NCI-H187 treated with DMSO at 0.1 percent for 48 hours (cell line): Measurements from ENCODE around the gene TCF7L2.
"Not testable (repeated sequence)": the region's sequence is repeated elsewhere in the genome, so short reads cannot be mapped to it uniquely, and the experiment has no call there.

Source experiments
- DNase-seq: peaks from one replicate; lab custom pipeline; 2025; lab: John Stamatoyannopoulos, UW

TCF7L2 gene

DNA sequence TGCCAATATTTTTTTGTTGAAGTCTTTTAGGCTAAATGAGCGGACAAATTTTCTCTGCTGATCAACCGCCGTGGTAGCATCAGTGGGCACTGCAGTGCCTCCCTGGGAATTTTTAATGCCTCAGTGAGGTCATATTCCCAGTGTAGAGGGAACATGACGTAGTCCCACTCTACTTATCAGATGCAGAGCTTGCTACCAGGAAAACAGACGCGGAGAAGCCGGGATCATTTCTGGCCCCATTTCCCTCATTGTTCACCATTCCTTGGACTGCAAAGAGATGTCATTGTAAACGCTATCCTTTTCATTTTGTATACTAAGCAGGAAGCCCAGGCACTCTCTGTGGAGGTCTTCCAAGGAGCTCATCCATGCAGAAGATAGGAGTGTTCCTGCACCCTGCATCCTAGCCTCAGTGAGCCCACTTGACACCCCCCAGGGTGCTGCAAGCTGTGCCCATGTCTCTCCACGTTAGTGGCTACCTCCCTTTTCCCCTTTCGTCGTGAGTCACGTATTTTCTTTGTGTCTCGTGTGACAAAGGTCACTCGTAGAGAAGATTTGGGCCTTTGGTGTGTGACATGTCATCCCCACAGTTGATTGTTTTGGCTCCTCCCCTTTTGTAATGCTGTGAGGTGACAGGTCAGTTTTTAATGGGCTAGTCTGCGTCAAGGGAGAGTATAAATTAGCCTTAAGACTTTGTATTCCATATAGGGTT, 145.5 kb downstream of the TCF7L2 start:
- no peak for DNase-seq

DNA sequence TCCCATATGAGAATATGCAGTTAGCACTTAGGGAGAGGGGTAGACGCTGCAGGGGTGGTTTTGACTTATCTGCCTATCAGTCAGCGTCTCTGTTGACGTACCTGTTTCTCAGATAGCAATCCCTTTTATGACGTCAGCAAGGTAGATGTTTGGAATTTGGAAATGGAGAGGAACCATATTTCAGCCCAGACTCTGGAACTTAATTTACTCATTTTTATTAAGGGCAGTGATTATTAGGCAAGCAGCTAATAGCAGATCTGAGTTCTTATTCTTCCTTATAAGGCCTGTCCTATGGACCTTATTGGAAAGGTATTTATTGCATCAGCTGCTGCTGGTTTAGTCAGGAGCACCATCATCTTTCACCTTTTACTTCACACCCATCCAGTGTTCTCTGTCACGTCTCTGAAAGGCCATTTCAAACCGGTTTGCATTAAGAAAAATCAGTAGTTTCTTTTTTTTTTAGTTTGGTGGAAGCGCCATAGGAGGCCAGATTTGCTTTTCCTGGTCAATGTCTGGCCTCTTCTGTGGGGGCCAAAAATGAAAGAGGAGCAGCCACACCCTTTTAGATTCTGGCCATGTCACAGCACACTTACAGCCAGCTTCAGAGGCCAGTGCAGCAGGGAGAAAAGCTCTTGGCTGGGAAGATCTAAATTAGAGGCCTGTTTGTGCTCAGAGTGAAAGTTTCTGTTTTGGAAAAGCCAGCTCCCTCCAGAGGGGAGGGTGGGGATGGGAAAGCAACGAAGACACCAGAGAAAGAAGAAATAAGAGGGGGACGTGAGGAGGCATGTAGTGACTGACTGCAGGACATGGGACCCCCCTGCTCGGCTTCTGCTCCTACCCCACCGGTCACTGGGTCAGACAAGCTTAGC, 146.3 kb downstream of the TCF7L2 start:
- DNase-seq = no peak

DNA sequence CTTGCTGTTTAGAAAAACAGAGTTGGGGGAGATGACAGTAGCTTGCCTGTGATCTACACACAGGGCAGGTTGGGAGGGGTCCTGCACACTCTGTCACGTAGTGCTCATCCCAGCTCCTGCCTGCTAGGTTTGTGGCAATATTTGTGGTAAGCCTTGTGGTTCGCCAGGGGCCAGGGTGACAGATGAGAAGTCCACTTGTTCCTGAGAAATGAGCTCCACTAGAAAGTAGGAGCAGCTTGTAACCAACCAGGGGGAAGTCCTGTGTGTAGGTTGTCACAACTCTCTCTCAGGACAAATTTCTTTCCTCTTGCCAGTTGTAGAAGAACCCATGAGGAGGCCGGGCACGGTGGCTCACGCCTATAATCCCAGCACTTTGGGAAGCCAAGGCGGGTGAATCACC, 147.0 kb downstream of the TCF7L2 start:
- no peak for DNase-seq

- peak; percentile 10 for DNase-seq
These were observed 149.6 kb downstream of the TCF7L2 start for GRCh38 chr10:113099431-113100183.

- DNase-seq = no peak
These were observed 150.2 kb downstream of the TCF7L2 start for GRCh38 chr10:113100281-113100680.

GRCh38 chr10:113103131-113103840, 153.2 kb downstream of the TCF7L2 start:
- DNase-seq = no peak

DNA sequence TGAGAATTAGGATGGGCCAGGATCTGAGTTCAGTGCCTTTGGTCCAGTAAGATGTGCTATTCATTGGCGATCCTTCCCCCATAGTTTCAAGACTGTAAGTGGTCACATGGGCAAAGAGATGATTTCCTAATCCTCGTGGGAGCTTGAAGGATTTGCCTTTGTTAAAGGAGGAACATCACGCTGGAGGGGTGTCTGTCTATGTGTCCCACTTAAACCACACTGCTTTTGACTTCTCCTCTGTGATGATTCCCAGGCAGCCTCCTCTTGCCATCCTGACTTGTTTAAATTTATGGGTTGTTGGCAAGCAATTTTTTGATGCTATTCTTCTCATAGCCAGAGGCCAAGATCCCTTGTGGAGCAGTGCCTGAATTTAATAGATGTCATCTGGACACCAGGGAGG, 154.0 kb downstream of the TCF7L2 start:
- no peak for DNase-seq

DNA sequence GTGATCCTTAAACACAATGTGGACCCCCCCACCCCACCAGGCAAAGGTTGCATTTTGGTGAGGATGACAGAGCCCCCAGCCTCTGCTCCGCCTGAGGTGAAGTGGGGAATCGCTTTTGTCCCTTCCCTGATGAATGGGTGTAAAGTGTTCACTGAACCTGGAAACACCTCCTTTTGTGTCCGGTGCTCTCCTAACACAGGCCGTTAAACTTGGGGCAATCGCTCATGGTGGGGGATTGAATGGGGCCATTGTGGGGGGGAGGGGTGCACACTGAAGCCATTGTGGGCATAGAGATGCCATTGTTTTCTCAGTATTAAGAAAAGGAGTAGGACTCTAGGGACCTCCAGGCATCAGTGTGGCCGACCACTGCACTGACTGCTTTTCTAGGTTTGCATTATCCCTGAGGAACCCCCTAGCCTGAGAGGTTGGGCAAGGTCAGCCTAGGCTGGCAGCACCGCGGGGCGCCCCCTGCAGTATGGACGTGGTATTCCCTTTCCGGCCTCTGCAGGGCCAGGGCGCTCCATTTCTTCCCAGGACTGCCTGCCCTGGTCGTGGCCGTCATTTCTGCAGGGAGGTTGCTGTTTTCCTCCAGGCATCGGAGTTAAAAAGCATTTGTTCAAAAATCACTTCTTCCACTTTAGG, 158.3 kb downstream of the TCF7L2 start:
- no peak for DNase-seq

GRCh38 chr10:113108948-113109347, 158.9 kb downstream of the TCF7L2 start:
- DNase-seq = no peak

DNA sequence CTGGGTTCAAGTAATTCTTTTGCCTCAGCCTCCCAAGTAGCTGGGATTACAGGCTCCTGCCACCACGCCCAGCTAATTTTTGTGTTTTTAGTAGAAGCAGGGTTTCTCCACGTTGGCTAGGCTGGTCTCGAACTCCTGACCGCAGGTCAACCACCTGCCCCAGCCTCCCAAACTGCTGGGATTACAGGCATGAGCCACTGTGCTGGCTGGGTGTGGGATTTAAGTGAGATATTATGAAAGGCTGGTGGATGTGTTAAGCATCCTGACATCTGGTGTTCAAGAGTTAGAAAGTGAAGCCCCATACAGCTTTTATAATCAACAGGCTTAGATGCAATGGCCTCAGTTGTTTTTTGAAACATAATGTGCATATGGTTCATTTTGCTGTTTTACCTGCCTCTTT, 159.4 kb downstream of the TCF7L2 start:
- not testable (repeated sequence) for DNase-seq

DNA sequence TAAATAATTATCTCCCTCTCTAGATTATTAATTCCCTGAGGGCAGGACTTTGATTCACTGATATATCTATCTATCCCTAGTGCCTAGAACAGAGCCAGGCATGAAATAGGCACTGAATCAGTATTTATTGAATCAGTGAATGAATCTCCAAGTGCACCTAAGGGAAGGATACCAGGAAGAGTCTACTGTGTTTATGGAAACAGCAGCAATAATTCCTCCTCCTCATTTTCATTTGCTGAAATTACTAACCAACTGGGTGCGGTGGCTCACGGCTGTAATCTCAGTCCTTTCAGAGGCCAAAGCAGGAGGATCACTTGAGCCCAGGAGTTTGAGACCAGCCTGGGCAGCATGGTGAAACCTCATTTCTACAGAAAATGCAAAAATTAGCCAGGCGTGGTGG, 161.2 kb downstream of the TCF7L2 start:
- DNase-seq = no peak

DNA sequence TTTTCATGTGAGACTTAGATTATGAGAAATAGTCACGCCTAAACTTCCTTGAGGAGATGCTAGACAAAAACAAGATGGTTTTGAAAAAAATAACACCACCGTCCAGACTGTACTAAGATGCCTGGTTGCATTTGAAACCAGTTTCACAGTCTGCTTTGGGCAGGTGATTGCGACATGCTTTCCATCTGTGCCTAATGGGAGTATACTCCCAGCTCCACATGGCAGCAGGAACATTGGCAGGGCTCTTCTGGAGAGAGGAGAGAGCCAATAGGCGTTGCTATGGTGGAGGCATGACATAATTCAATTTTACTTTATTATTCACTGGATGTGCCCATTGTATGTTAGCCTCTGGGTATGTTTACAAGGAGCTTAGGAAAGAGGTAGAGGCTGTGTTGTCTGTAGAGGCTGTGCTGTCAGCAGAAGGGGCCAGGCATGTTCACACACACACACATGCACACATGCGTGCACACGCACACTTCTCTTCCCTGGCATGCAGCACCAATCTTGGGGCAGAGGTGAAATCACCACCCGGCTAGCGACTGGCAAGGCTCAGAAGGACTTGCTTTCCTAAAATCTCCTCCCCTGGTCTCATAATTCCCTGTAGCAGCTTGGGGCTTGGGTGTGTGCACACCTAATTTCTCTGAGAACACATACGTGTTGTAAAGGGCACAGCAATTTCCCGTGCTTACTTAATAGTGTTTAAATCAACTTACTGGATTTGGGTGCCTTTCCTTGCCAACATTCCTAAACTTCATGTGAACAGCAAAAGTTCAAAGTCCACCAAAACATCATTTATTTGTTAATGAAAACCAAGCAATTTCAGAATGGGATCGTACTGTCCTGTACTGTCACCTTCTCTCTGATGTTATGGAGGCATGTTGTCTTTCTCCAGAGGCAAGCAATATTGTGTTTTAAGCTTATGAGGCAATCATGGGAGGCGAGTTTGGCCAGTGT, 162.1 kb downstream of the TCF7L2 start:
- no peak for DNase-seq

DNA sequence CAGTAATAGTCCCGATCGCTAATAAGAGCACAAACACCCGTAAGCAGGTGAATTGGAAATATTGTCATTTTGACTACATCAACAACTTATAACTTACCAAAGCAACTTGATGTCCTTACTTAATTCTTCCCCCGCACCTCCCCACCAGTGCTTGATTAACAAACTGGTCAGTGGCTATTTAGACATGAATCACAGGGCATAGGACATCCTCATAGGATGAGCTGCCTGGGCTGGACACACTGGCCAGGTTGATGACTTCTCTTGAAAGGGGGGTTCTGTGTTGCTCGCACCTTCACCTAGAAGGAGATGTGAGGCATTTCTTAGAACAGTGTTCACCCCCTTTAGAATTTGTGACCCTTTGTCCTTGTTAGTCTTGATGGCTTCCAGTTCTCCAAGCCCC, 163.2 kb downstream of the TCF7L2 start:
- no peak for DNase-seq

- DNase-seq = no peak
These were observed 163.9 kb downstream of the TCF7L2 start for GRCh38 chr10:113113918-113114317.

DNA sequence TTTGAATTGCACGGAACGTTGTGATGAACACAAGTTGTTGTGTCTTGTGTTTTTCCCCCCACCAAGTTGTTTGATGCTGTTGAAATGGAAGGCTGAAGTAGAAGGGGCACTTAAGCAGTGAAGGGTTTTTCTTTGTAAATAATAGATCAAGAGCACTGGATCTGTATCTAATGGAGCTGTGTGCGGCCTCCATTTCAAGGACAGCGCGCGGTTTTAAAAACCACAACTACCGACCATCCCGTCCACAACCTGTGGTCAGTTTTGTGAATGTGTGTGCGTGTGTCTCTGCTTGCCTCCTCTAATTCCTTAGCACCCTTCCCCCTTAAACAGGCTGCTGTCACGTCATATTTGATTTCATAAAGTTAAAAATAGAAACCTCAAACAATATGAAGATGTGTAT, 165.5 kb downstream of the TCF7L2 start:
- no peak for DNase-seq

GRCh38 chr10:113118882-113119281, 168.8 kb downstream of the TCF7L2 start:
- DNase-seq = no peak

- DNase-seq = no peak
These were observed 169.8 kb downstream of the TCF7L2 start for GRCh38 chr10:113119801-113120200.

DNA sequence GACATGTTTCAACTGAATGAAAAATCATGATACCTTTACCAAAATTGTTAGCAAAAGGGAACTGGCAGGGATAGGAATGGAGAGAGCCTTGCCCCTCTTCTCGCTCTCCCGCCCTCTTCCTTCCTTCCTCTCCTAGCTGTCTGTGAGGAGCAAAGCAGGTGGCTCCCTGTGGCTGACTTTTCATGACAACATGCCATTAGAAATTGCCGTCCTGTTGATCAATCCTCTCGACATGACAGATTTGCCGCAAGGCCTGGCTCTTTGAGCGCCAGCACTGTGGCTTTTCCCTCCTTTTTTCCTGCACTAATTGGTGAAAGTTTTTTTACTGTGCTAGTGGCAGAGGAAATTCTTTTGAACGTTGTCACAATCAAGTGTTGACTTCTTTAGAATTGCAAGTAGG, 171.1 kb downstream of the TCF7L2 start:
- DNase-seq = no peak

DNA sequence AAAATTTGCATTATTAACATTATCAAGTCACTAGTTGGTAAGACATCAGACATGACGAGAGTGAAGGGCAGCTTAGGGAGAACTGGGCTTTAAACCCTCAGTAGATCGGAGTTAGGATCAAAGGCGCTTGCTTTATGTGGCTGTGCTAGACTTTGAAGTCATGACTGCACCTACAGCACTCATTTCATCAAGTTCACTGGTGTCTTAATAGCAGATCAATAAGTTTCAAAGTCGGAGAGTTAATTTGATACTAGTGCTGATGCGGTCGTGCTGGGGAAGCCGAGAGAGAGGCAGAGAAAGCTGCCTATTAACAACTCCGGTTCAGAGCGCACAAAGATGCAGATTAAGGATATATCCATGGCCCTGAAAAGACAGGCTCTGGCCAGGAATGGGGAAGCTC, 172.9 kb downstream of the TCF7L2 start:
- DNase-seq = no peak

- no peak for DNase-seq
These were observed 174.7 kb downstream of the TCF7L2 start for GRCh38 chr10:113124724-113125123.
